ENCODE results near the gene H6PD. TPM values are rescaled to one million over a fixed set of nuclear protein-coding genes. Genes with fewer than 3 reads are reported as not detected.
A peak's percentile ranks its signal among the peaks of the same experiment; 100 is the strongest.

H6PD gene
- total and polyA plus RNA-seq, 8 donors, result 33.0 to 63.0 (median 52.4) TPM

DNA sequence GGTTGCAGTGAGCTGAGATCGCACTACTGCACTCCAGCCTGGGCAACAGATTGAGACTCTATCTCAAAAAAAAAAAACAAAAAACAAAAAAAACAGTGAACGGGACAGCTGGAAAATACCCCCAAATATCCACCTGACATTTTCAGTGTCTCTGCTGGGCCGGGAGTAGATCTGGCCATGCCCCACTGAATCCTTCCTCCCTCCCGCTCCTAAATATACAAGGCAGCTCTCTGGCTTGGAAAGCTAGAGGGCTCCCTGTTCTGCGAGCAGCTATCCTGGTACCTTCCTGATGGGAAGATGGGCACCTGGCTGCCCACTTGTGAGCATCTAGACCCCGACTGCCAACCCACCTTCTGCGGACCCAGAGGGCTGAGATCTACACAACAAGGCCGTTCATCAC is 79.5 kb downstream of the H6PD start:
- intact Hi-C loops (cut with DNase I), result no loop called here
- Histone ChIP-seq H3K4me3 (no peak overlapping the region), H3K4me1 (peaks cover 9 to 26% of the 10 kb centered on the region in 2 donors), H3K27me3 (no peaks in the 10 kb centered on the region), H3K36me3 (no peaks in the 10 kb centered on the region), H3K9me3 (no peaks in the 10 kb centered on the region), H3K27ac (no peak overlapping the region)
- no peak for DNase-seq
- ATAC-seq, result no peak
- TF ChIP-seq CTCF (IDR thresholded peaks at IDR 0.05), result no peak

- TF ChIP-seq CTCF (IDR thresholded peaks at IDR 0.05), result no peak
- intact Hi-C loops (cut with DNase I), result no loop called here
- Histone ChIP-seq H3K4me3 (no peak overlapping the region), H3K27me3 (no peaks in the 10 kb centered on the region), H3K9me3 (no peaks in the 10 kb centered on the region), H3K4me1 (peaks cover 13 to 33% of the 10 kb centered on the region in 2 donors), H3K27ac (no peak overlapping the region), H3K36me3 (no peaks in the 10 kb centered on the region)
- ATAC-seq (peak; percentile 40), DNase-seq (peak in 1 of 4 donors; percentile 49)
Measured at GRCh38 chr1:9314711-9315379, 80.3 kb downstream of the H6PD start.

- Histone ChIP-seq H3K9me3 (no peaks in the 10 kb centered on the region), H3K36me3 (no peaks in the 10 kb centered on the region), H3K4me3 (no peak overlapping the region), H3K27ac (no peak overlapping the region), H3K4me1 (peaks cover 13 to 39% of the 10 kb centered on the region in 2 donors), H3K27me3 (no peaks in the 10 kb centered on the region)
- DNase-seq (peak in 1 of 4 donors; percentile 24), ATAC-seq (no peak)
- no peak for TF ChIP-seq CTCF (IDR thresholded peaks at IDR 0.05)
- intact Hi-C loops (cut with DNase I), result no loop called here
Measured at GRCh38 chr1:9315411-9316079, 81.0 kb downstream of the H6PD start.

- DNase-seq (peak in 1 of 4 donors; percentile 49), ATAC-seq (no peak)
- no peak for TF ChIP-seq CTCF (IDR thresholded peaks at IDR 0.05)
- H3K36me3 ChIP-seq, result no peaks in the 10 kb centered on the region
- no peak overlapping the region for H3K4me3 ChIP-seq
- intact Hi-C loops (cut with DNase I), result no loop called here
- H3K27ac ChIP-seq, result no peak overlapping the region
- H3K27me3 ChIP-seq, result no peaks in the 10 kb centered on the region
- H3K9me3 ChIP-seq, result no peaks in the 10 kb centered on the region
- peaks cover 13 to 44% of the 10 kb centered on the region in 2 donors for H3K4me1 ChIP-seq
Measured at GRCh38 chr1:9316080-9316444, 81.5 kb downstream of the H6PD start.

DNA sequence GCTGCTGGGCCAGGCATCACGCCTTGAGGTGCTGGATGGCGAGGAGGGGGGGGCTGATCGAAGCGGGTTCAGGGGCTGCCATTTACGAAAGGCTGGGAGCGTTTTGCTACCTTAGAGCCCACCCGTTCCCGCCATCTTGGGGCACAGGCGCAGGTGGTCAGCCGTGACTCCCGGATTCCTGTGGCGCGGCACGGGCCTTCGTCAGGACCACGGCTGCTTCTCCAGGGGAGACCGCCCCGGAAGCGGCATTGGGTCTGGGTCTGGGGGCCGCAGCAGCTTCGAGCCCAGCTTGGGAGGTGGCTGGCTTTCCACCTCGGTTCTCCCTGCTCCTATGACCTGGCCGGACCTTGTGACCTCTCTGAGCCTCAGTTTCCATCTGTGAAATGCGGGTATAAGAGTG is 81.9 kb downstream of the H6PD start:
- Histone ChIP-seq H3K4me3 (no peak overlapping the region), H3K27me3 (no peaks in the 10 kb centered on the region), H3K27ac (no peak overlapping the region), H3K4me1 (peaks cover 13 to 49% of the 10 kb centered on the region in 2 donors), H3K9me3 (no peaks in the 10 kb centered on the region), H3K36me3 (no peaks in the 10 kb centered on the region)
- DNase-seq (peak in 1 of 4 donors; percentile 66), ATAC-seq (no peak)
- intact Hi-C loops (cut with DNase I), result no loop called here
- TF ChIP-seq CTCF (IDR thresholded peaks at IDR 0.05), result no peak

Measured in left lung (tissue), 10 donors.